ENCODE results near the gene GHRHR.

- no peak for TF ChIP-seq GATA2 (IDR thresholded peaks at IDR 0.05; ENCODE audit: low read depth, low read length)
- no peak for TF ChIP-seq GATA3 (IDR thresholded peaks at IDR 0.05; ENCODE audit: low read depth, low read length)
Measured at GRCh38 chr7:30924624-30925023, 39.1 kb upstream of the GHRHR start.

Measured in SH-SY5Y (cell line).